ENCODE results near the gene POLR1G. TPM values are rescaled to one million over a fixed set of nuclear protein-coding genes. Genes with fewer than 3 reads are reported as not detected.
A peak's percentile ranks its signal among the peaks of the same experiment; 100 is the strongest.
"Not testable (repeated sequence)": the region's sequence is repeated elsewhere in the genome, so short reads cannot be mapped to it uniquely, and the experiment has no call there.

POLR1G gene
- total and polyA plus RNA-seq, 5 donors = 4.0 to 6.3 (median 4.2) TPM

GRCh38 chr19:45400192-45400591, 6.3 kb upstream of the POLR1G start:
- Histone ChIP-seq H3K27ac (ENCODE audit: low read length) (peak overlapping the region; percentile 5), H3K4me1 (ENCODE audit: control insufficient read depth, insufficient read depth, low read length) (no peaks in the 10 kb centered on the region), H3K27me3 (ENCODE audit: control insufficient read depth, insufficient read depth) (no peaks in the 10 kb centered on the region), H3K4me3 (ENCODE audit: low read length) (no peak overlapping the region), H3K9me3 (ENCODE audit: control insufficient read depth, low read length) (no peaks in the 10 kb centered on the region)
- DNase-seq = no peak
- 85% methylated on average over 6 of the region's 6 CpGs for WGBS
- intact Hi-C loops (cut with DNase I) = no loop called here
- no peak for ATAC-seq

DNA sequence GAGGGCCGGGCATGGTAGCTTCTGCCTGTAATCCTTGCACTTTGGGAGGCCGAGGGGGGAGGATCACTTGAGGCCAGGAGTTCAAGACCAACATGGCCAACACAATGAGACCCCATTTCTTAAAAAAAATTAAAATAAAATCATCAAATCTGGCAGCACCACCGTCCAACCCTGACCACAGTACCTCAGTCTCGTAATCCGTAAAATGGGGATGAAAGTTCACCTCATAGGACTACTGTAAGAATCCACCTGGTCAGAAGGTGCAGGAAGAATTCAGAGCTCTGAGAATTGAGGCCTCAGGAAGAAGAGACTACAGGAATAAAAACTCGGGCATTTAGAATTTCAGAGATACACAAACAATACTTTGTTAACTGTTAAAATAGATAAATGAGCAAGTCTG, 4.6 kb upstream of the POLR1G start:
- no peaks in the 10 kb centered on the region for H3K4me1 ChIP-seq (ENCODE audit: control insufficient read depth, insufficient read depth, low read length)
- H3K27me3 ChIP-seq (ENCODE audit: control insufficient read depth, insufficient read depth) = no peaks in the 10 kb centered on the region
- H3K9me3 ChIP-seq (ENCODE audit: control insufficient read depth, low read length) = no peaks in the 10 kb centered on the region
- DNase-seq (no peak), ATAC-seq (no peak)
- no peak overlapping the region for H3K4me3 ChIP-seq (ENCODE audit: low read length)
- 93% methylated on average over 6 of the region's 6 CpGs for WGBS
- intact Hi-C loops (cut with DNase I) = no loop called here
- H3K27ac ChIP-seq (ENCODE audit: low read length) = no peak overlapping the region

DNA sequence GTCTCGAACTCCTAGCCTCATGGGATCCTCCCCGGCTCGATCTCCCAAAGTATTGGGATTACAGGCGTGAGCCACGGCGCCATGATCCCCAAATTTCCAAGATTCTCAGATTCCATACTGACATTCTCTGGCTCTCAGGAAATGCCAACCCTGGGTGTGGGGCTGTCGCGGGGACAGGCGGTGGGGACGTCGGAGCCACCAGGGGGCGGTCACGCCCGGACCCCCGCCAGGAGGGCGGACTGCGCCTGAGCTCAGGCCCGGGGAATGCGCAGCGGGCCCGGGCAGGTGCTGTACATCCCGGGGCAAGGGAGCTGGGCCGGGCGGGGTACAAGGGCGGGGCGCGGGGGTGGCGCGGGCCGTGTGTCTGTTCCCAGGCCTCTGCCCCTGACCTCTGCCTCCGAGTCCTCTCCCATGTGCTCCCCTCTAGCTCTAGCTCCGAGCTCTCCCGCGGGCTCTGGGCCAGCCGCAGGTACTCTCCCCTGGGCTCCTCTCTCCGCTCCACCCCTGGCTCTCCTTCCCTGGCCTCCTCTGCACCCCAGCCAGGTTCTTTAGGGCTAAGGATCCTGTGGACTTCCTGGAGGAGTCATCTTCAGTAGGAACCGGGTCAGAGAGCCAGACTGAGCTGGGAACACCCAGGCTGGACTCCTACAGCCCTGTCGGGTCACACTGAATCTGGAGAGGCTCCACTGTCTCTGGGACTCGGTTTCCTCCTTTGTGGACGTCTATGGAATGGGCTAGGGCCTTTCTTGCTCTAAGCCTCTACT, 4.0 kb upstream of the POLR1G start:
- H3K27ac ChIP-seq (ENCODE audit: low read length) = peak overlapping the region; percentile 74
- no peaks in the 10 kb centered on the region for H3K27me3 ChIP-seq (ENCODE audit: control insufficient read depth, insufficient read depth)
- intact Hi-C loops (cut with DNase I) = no loop called here
- DNase-seq = peak; percentile 64 to 85 (median 79)
- peak overlapping the region; percentile 6 for H3K4me3 ChIP-seq (ENCODE audit: low read length)
- H3K4me1 ChIP-seq (ENCODE audit: control insufficient read depth, insufficient read depth, low read length) = no peaks in the 10 kb centered on the region
- peak in 1 of 2 donors; percentile 2 for ATAC-seq
- H3K9me3 ChIP-seq (ENCODE audit: control insufficient read depth, low read length) = no peaks in the 10 kb centered on the region
- 19% methylated on average over 40 of the region's 40 CpGs for WGBS

- ATAC-seq (no peak), DNase-seq (no peak)
- H3K4me1 ChIP-seq (ENCODE audit: control insufficient read depth, insufficient read depth, low read length) = no peaks in the 10 kb centered on the region
- 40% methylated on average over 4 of the region's 4 CpGs for WGBS
- peak overlapping the region; percentile 74 for H3K27ac ChIP-seq (ENCODE audit: low read length)
- no peak overlapping the region for H3K4me3 ChIP-seq (ENCODE audit: low read length)
- no peaks in the 10 kb centered on the region for H3K9me3 ChIP-seq (ENCODE audit: control insufficient read depth, low read length)
- H3K27me3 ChIP-seq (ENCODE audit: control insufficient read depth, insufficient read depth) = no peaks in the 10 kb centered on the region
- intact Hi-C loops (cut with DNase I) = no loop called here
These were observed 3.2 kb upstream of the POLR1G start for GRCh38 chr19:45403272-45403671.

GRCh38 chr19:45403781-45404556, 2.5 kb upstream of the POLR1G start:
- Histone ChIP-seq H3K9me3 (ENCODE audit: control insufficient read depth, low read length) (no peaks in the 10 kb centered on the region), H3K4me1 (ENCODE audit: control insufficient read depth, insufficient read depth, low read length) (no peaks in the 10 kb centered on the region), H3K27ac (ENCODE audit: low read length) (peak overlapping the region; percentile 74), H3K4me3 (ENCODE audit: low read length) (peak overlapping the region; percentile 56), H3K27me3 (ENCODE audit: control insufficient read depth, insufficient read depth) (no peaks in the 10 kb centered on the region)
- WGBS = 25% methylated on average over 25 of the region's 25 CpGs
- peak; percentile 57 to 88 (median 85) for DNase-seq
- peak; percentile 7 to 17 for ATAC-seq
- intact Hi-C loops (cut with DNase I) = no loop called here

GRCh38 chr19:45404557-45405434, 1.6 kb upstream of the POLR1G start, which contains the start of gene PPP1R13L:
Gene PPP1R13L, minus strand, starts transcription at chr19:45405069. Its CDS starts 6,751 bp downstream, at chr19:45398318.
- Histone ChIP-seq H3K27me3 (ENCODE audit: control insufficient read depth, insufficient read depth) (no peaks in the 10 kb centered on the region), H3K4me3 (ENCODE audit: low read length) (peak within 1 kb of the TSS; percentile 56), H3K4me1 (ENCODE audit: control insufficient read depth, insufficient read depth, low read length) (no peaks in the 10 kb centered on the region), H3K27ac (ENCODE audit: low read length) (peak within 1 kb of the TSS; percentile 74), H3K9me3 (ENCODE audit: control insufficient read depth, low read length) (no peaks in the 10 kb centered on the region)
- WGBS = 5% methylated on average over 46 of the region's 46 CpGs
- ATAC-seq (peak; percentile 72 to 73), DNase-seq (peak; percentile 89 to 94 (median 93))
- intact Hi-C loops (cut with DNase I) = no loop called here

- DNase-seq (peak; percentile 92 to 96 (median 95)), ATAC-seq (peak; percentile 78 to 82)
- Histone ChIP-seq H3K9me3 (ENCODE audit: control insufficient read depth, low read length) (no peaks in the 10 kb centered on the region), H3K4me3 (ENCODE audit: low read length) (peak overlapping the region; percentile 56), H3K4me1 (ENCODE audit: control insufficient read depth, insufficient read depth, low read length) (no peaks in the 10 kb centered on the region), H3K27ac (ENCODE audit: low read length) (peak overlapping the region; percentile 74), H3K27me3 (ENCODE audit: control insufficient read depth, insufficient read depth) (no peaks in the 10 kb centered on the region)
- under 1% methylated on average over 48 of the region's 48 CpGs for WGBS
- intact Hi-C loops (cut with DNase I) = no loop called here
These were observed 814 bp upstream of the POLR1G start for GRCh38 chr19:45405435-45406225.

GRCh38 chr19:45407091-45407375, 589 bp downstream of the POLR1G start:
- intact Hi-C loops (cut with DNase I) = no loop called here
- Histone ChIP-seq H3K4me3 (ENCODE audit: low read length) (peak overlapping the region; percentile 56), H3K9me3 (ENCODE audit: control insufficient read depth, low read length) (no peaks in the 10 kb centered on the region), H3K4me1 (ENCODE audit: control insufficient read depth, insufficient read depth, low read length) (no peaks in the 10 kb centered on the region), H3K27me3 (ENCODE audit: control insufficient read depth, insufficient read depth) (no peaks in the 10 kb centered on the region), H3K27ac (ENCODE audit: low read length) (no peak overlapping the region)
- 2% methylated on average over 10 of the region's 10 CpGs for WGBS
- DNase-seq (no peak), ATAC-seq (no peak)

- H3K9me3 ChIP-seq (ENCODE audit: control insufficient read depth, low read length); H3K27ac ChIP-seq (ENCODE audit: low read length); ATAC-seq; H3K4me1 ChIP-seq (ENCODE audit: control insufficient read depth, insufficient read depth, low read length); intact Hi-C loops (cut with DNase I); H3K27me3 ChIP-seq (ENCODE audit: control insufficient read depth, insufficient read depth); DNase-seq; H3K4me3 ChIP-seq (ENCODE audit: low read length): not testable (repeated sequence)
- 85% methylated on average over 5 of the region's 5 CpGs for WGBS
These were observed 1.1 kb downstream of the POLR1G start for GRCh38 chr19:45407585-45407984.

DNA sequence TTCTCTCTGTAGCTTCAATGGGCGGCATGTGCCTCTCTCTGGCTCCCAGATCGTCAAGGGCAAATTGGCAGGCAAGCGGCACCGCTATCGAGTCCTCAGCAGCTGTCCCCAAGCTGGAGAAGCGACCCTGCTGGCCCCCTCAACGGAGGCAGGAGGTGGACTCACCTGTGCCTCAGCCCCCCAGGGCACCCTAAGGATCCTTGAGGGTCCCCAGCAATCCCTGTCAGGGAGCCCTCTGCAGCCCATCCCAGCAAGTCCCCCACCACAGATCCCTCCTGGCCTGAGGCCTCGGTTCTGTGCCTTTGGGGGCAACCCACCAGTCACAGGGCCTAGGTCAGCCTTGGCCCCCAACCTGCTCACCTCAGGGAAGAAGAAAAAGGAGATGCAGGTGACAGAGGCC, 1.7 kb downstream of the POLR1G start:
- DNase-seq (no peak), ATAC-seq (no peak)
- 87% methylated on average over 8 of the region's 8 CpGs for WGBS
- Histone ChIP-seq H3K27me3 (ENCODE audit: control insufficient read depth, insufficient read depth) (no peaks in the 10 kb centered on the region), H3K9me3 (ENCODE audit: control insufficient read depth, low read length) (no peaks in the 10 kb centered on the region), H3K27ac (ENCODE audit: low read length) (no peak overlapping the region), H3K4me1 (ENCODE audit: control insufficient read depth, insufficient read depth, low read length) (no peaks in the 10 kb centered on the region), H3K4me3 (ENCODE audit: low read length) (no peak overlapping the region)
- intact Hi-C loops (cut with DNase I) = no loop called here
